ENCODE data around the gene PTPRN2. TPM values are rescaled to one million over a fixed set of nuclear protein-coding genes. Genes with fewer than 3 reads are reported as not detected.
"Not testable (repeated sequence)": the region's sequence is repeated elsewhere in the genome, so short reads cannot be mapped to it uniquely, and the experiment has no call there.

The PTPRN2 gene
- polyA plus RNA-seq, 1 of the 3 experiments (the other 2 are of a cell fraction), result 4.0 TPM

DNA sequence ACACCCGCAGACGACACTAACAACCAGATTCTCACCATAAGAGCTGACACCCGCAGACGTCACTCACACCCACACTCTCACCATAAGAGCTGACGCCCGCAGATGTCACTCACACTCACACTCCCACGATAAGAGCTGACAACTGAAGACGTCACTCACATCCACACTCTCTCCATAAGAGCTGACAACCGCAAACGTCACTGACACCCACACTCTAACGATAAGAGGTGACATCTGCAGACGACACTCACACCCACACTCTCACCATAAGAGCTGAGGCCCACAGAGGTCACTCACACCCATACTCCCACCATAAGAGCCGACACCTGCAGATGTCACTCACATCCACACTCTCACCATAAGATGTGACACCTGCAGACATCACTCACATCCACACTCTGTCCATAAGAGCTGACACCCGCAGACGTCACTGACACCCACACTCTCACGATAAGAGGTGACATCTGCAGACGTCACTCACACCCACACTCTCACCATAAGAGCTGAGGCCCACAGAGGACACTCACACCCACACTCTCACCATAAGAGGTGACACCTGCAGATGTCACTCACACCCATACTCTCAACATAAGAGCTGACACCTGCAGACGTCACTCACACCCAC, 255.7 kb downstream of the PTPRN2 start:
- DNase-seq; H3K9me2 ChIP-seq; H3K9ac ChIP-seq; H3K4me3 ChIP-seq (ENCODE audit: low read depth in 2 of 2, low read length in 1 of 2); H3F3A ChIP-seq (replicated peaks; ENCODE audit: insufficient read depth); CTCF ChIA-PET; H3K9me3 ChIP-seq; H3K4me1 ChIP-seq (ENCODE audit: control insufficient read depth in 1 of 2, insufficient read depth in 2 of 2, low read depth in 1 of 2, low read length in 1 of 2); H3K36me3 ChIP-seq (replicated peaks in 1 of 2; ENCODE audit: control insufficient read depth in 1 of 2, insufficient read depth in 2 of 2, low read length in 1 of 2); H2AFZ ChIP-seq (ENCODE audit: low read depth); POLR2A ChIA-PET; H3K27me3 ChIP-seq (ENCODE audit: insufficient read depth); H3K79me2 ChIP-seq (ENCODE audit: insufficient read depth); H3K4me2 ChIP-seq; H3K27ac ChIP-seq (ENCODE audit: low read depth in 2 of 2, low read length in 1 of 2); H4K20me1 ChIP-seq (ENCODE audit: insufficient read depth): not testable (repeated sequence)
- WGBS (ENCODE audit: low lambda C conversion rate), result 55% methylated on average over 18 of the region's 18 CpGs

DNA sequence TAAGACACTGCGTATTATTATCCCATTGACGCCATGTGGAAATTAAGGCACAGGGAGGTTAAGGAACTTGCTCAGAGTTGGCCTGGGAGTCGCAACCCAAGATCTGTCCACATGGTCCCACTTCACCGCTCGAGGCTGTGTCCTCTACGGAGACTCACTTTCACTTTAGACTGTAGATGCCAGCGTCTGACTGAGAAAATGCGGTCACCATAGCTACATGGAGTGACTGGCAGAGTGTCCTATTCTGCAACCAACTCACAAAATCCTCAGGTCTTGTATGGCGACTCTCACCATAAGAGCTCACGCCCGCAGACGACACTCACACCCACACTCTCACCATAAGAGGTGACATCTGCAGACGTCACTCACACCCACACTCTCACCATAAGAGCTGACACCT, 257.9 kb downstream of the PTPRN2 start:
- TF ChIP-seq MXI1 (IDR thresholded peaks at IDR 0.05; ENCODE audit: low read depth, low read length) (no peak), RAD21 (IDR thresholded peaks at IDR 0.05; ENCODE audit: low read length) (no peak), TCF12 (IDR thresholded peaks at IDR 0.05) (no peak)
- TF ChIP-seq, protein P1, sequence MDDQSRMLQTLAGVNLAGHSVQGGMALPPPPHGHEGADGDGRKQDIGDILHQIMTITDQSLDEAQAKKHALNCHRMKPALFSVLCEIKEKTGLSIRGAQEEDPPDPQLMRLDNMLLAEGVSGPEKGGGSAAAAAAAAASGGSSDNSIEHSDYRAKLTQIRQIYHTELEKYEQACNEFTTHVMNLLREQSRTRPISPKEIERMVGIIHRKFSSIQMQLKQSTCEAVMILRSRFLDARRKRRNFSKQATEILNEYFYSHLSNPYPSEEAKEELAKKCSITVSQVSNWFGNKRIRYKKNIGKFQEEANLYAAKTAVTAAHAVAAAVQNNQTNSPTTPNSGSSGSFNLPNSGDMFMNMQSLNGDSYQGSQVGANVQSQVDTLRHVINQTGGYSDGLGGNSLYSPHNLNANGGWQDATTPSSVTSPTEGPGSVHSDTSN (IDR thresholded peaks at IDR 0.05), result no peak
- Histone ChIP-seq H3K9me2 (no peaks in the 10 kb centered on the region), H3K9ac (no peak overlapping the region), H2AFZ (ENCODE audit: low read depth) (no peak overlapping the region), H4K20me1 (ENCODE audit: insufficient read depth) (no peaks in the 10 kb centered on the region), H3K4me2 (no peak overlapping the region), H3K27ac (ENCODE audit: low read depth in 2 of 2, low read length in 1 of 2) (no peak overlapping the region), H3F3A (replicated peaks; ENCODE audit: insufficient read depth) (no peaks in the 10 kb centered on the region), H3K36me3 (replicated peaks in 1 of 2; ENCODE audit: control insufficient read depth in 1 of 2, insufficient read depth in 2 of 2, low read length in 1 of 2) (no peaks in the 10 kb centered on the region), H3K4me3 (ENCODE audit: low read depth in 2 of 2, low read length in 1 of 2) (no peak overlapping the region), H3K27me3 (ENCODE audit: insufficient read depth) (no peaks in the 10 kb centered on the region), H3K9me3 (peaks cover 6% of the 10 kb centered on the region; the same call in 1 of the 2 replicates), H3K79me2 (ENCODE audit: insufficient read depth) (no peaks in the 10 kb centered on the region), H3K4me1 (ENCODE audit: control insufficient read depth in 1 of 2, insufficient read depth in 2 of 2, low read depth in 1 of 2, low read length in 1 of 2) (no peaks in the 10 kb centered on the region; a peak in 1 of 4 replicates)
- 74% methylated on average over 13 of the region's 13 CpGs for WGBS (ENCODE audit: low lambda C conversion rate)
- ChIA-PET POLR2A (no interaction called here), CTCF (no interaction called here)
- DNase-seq, result no peak

DNA sequence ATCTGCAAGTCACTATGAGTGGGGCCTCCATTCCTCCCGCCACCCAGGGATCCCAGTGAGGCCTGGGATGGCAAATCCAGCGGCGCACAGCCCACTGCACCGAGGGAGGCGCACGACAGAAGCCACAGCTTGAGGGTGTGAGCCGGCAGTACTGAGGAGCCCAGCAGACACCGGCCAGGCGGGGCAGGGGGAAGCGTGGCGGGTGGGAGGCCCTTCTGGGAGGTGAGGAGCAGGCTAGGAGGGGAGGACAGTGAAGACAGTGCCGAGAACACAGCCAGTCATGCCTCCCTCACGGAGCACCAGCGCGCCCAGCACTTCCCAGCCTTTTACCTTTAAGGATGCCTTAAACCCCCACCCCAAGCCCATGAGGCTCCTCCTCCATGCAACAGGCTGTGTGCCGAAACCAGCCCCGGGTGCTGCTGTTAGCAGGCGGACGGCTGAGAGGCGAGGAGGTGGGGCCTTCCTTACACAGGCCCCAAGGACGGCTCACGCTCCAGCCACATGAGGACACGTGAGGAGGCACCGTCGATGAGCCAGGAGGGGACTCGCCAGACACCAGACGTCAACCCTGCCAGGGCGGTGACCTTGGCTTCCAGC, 258.5 kb downstream of the PTPRN2 start:
- POLR2A ChIA-PET, result no interaction called here
- H3K9me3 ChIP-seq, result peaks cover 7% of the 10 kb centered on the region; the same call in 1 of the 2 replicates
- TF ChIP-seq EZH2phosphoT487 (IDR thresholded peaks at IDR 0.05; ENCODE audit: borderline replicate concordance, low read depth) (no peak), ELF1 (IDR thresholded peaks at IDR 0.05) (no peak), MXI1 (IDR thresholded peaks at IDR 0.05; ENCODE audit: low read depth, low read length) (no peak), SIN3A (IDR thresholded peaks at IDR 0.05; ENCODE audit: borderline replicate concordance, low read depth, low read length) (no peak), JUND (IDR thresholded peaks at IDR 0.05) (no peak), TEAD4 (IDR thresholded peaks at IDR 0.05; ENCODE audit: borderline replicate concordance, insufficient read depth) (no peak), RXRA (IDR thresholded peaks at IDR 0.05; ENCODE audit: borderline replicate concordance, low read depth) (no peak), NFIC (IDR thresholded peaks at IDR 0.05; ENCODE audit: borderline replicate concordance) (no peak), EP300 (IDR thresholded peaks at IDR 0.05; ENCODE audit: borderline replicate concordance in 1 of 2, low read depth in 1 of 2, low read length in 1 of 2) (no peak), FOXJ3 (CRISPR knock-in tag; IDR thresholded peaks at IDR 0.05) (no peak), YY1 (IDR thresholded peaks at IDR 0.05; ENCODE audit: low read depth) (no peak)
- TF ChIP-seq, protein P1 (IDR thresholded peaks at IDR 0.05), result no peak
- TF ChIP-seq, protein P2, sequence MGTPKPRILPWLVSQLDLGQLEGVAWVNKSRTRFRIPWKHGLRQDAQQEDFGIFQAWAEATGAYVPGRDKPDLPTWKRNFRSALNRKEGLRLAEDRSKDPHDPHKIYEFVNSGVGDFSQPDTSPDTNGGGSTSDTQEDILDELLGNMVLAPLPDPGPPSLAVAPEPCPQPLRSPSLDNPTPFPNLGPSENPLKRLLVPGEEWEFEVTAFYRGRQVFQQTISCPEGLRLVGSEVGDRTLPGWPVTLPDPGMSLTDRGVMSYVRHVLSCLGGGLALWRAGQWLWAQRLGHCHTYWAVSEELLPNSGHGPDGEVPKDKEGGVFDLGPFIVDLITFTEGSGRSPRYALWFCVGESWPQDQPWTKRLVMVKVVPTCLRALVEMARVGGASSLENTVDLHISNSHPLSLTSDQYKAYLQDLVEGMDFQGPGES (IDR thresholded peaks at IDR 0.05; ENCODE audit: low read depth, low read length), result no peak

More for the DNA sequence above, 258.5 kb downstream of the PTPRN2 start:
- CTCF ChIA-PET, result no interaction called here
- H3K79me2 ChIP-seq (ENCODE audit: insufficient read depth), result no peaks in the 10 kb centered on the region
- no peaks in the 10 kb centered on the region for H3K36me3 ChIP-seq (replicated peaks in 1 of 2; ENCODE audit: control insufficient read depth in 1 of 2, insufficient read depth in 2 of 2, low read length in 1 of 2)
- no peak overlapping the region for H3K4me2 ChIP-seq
- H3K27me3 ChIP-seq (ENCODE audit: insufficient read depth), result no peaks in the 10 kb centered on the region
- H3F3A ChIP-seq (replicated peaks; ENCODE audit: insufficient read depth), result no peaks in the 10 kb centered on the region
- no peak overlapping the region for H2AFZ ChIP-seq (ENCODE audit: low read depth)
- no peaks in the 10 kb centered on the region for H3K9me2 ChIP-seq
- no peak overlapping the region for H3K9ac ChIP-seq
- no peaks in the 10 kb centered on the region; a peak in 1 of 4 replicates for H3K4me1 ChIP-seq (ENCODE audit: control insufficient read depth in 1 of 2, insufficient read depth in 2 of 2, low read depth in 1 of 2, low read length in 1 of 2)
- WGBS (ENCODE audit: low lambda C conversion rate), result 56% methylated on average over 20 of the region's 28 CpGs
- no peaks in the 10 kb centered on the region for H4K20me1 ChIP-seq (ENCODE audit: insufficient read depth)
- no peak overlapping the region for H3K27ac ChIP-seq (ENCODE audit: low read depth in 2 of 2, low read length in 1 of 2)
- DNase-seq, result no peak
- no peak overlapping the region for H3K4me3 ChIP-seq (ENCODE audit: low read depth in 2 of 2, low read length in 1 of 2)
